Astrocyte (in vitro differentiated cells and primary cell): ENCODE data around the gene NCAM2. TPM values are rescaled to one million over a fixed set of nuclear protein-coding genes. Genes with fewer than 3 reads are reported as not detected.

Experiments used
- DNase-seq: peaks from one replicate; pipeline ENCODE4 v3.0.0-alpha.2; 2010; ENCODE audit warnings: low read depth
- FAIRE-seq: peaks from 2 replicates; lab custom pipeline; 2011; peaks lifted over from hg19 to GRCh38; lab: Jason Lieb, UNC
- H2AFZ ChIP-seq: 2 replicates; pipeline ENCODE4 v1.6.0; 2012; ENCODE audit warnings: low read depth, low read length, inconsistent platforms
- H3K27ac ChIP-seq: 2 replicates; pipeline ENCODE4 v1.5.1; 2011; ENCODE audit warnings: low read depth, low read length, inconsistent platforms
- H3K27me3 ChIP-seq: 2 replicates; pipeline ENCODE4 v1.6.0; 2011; ENCODE audit warnings: low read length, inconsistent platforms; ENCODE audit not compliant: insufficient read depth
- H3K36me3 ChIP-seq: 2 replicates; pipeline ENCODE4 v1.5.1; 2011; ENCODE audit warnings: low read length, inconsistent platforms; ENCODE audit not compliant: insufficient read depth
- H3K4me1 ChIP-seq: 2 replicates; pipeline ENCODE4 v1.5.1; 2011; ENCODE audit warnings: low read length, inconsistent platforms; ENCODE audit not compliant: insufficient read depth
- H3K4me2 ChIP-seq: 2 replicates; pipeline ENCODE4 v1.6.0; 2012; ENCODE audit warnings: low read length, inconsistent platforms
- H3K4me3 ChIP-seq: 2 replicates; pipeline ENCODE4 v1.5.1; 2011; ENCODE audit warnings: low read depth, mild to moderate bottlenecking, low read length, inconsistent platforms; ENCODE audit not compliant: insufficient read depth
- H3K79me2 ChIP-seq: 2 replicates; pipeline ENCODE4 v1.6.0; 2012; ENCODE audit warnings: mild to moderate bottlenecking, low read length, inconsistent platforms; ENCODE audit not compliant: insufficient read depth
- H3K9ac ChIP-seq: 2 replicates; pipeline ENCODE4 v1.6.0; 2012; ENCODE audit warnings: mild to moderate bottlenecking, low read length, inconsistent platforms
- H3K9me3 ChIP-seq: 2 replicates; pipeline ENCODE4 v1.5.1; 2012; ENCODE audit warnings: low read depth, mild to moderate bottlenecking, low read length, inconsistent platforms; ENCODE audit not compliant: insufficient read depth
- H4K20me1 ChIP-seq: 2 replicates; pipeline ENCODE4 v1.6.0; 2012; ENCODE audit warnings: low read length, inconsistent platforms; ENCODE audit not compliant: insufficient read depth
- H3K27ac Mint-ChIP-seq: one replicate; pipeline ENCODE4 v1.8.0; 2021; ENCODE audit warnings: mild to moderate bottlenecking, mixed read lengths; ENCODE audit not compliant: unreplicated experiment
- H3K27me3 Mint-ChIP-seq: one replicate; pipeline ENCODE4 v1.8.0; 2021; ENCODE audit warnings: low read depth, mixed read lengths; ENCODE audit not compliant: unreplicated experiment
- H3K36me3 Mint-ChIP-seq: one replicate; pipeline ENCODE4 v1.8.0; 2021; ENCODE audit warnings: low read depth, mixed read lengths; ENCODE audit not compliant: unreplicated experiment
- H3K4me1 Mint-ChIP-seq: one replicate; pipeline ENCODE4 v1.8.0; 2021; ENCODE audit warnings: low read depth, mixed read lengths; ENCODE audit not compliant: unreplicated experiment
- H3K4me3 Mint-ChIP-seq: one replicate; pipeline ENCODE4 v1.8.0; 2021; ENCODE audit warnings: mild to moderate bottlenecking, moderate library complexity, mixed read lengths; ENCODE audit not compliant: unreplicated experiment
- H3K9me3 Mint-ChIP-seq: one replicate; pipeline ENCODE4 v1.8.0; 2021; ENCODE audit warnings: mild to moderate bottlenecking, mixed read lengths; ENCODE audit not compliant: unreplicated experiment
- CTCF ChIP-seq: IDR thresholded peaks from 2 replicates; pipeline ENCODE4 v1.5.1; 2011; ENCODE audit warnings: low read depth, mild to moderate bottlenecking, inconsistent platforms, low read length, moderate library complexity; ENCODE audit not compliant: insufficient read depth
- EZH2 ChIP-seq: IDR thresholded peaks from 2 replicates; pipeline ENCODE4 v1.6.1; 2012; ENCODE audit warnings: mild to moderate bottlenecking, low read length, inconsistent platforms; ENCODE audit not compliant: insufficient read depth
- total RNA-seq: library from RNA; stranded (reverse); gene quantifications from 2 replicates; pipeline ENCODE4 v1.2.1, GENCODE V29; 2021

Gene NCAM2
- total RNA-seq, 1 donor from 2014 or later: 6.8 TPM

DNA sequence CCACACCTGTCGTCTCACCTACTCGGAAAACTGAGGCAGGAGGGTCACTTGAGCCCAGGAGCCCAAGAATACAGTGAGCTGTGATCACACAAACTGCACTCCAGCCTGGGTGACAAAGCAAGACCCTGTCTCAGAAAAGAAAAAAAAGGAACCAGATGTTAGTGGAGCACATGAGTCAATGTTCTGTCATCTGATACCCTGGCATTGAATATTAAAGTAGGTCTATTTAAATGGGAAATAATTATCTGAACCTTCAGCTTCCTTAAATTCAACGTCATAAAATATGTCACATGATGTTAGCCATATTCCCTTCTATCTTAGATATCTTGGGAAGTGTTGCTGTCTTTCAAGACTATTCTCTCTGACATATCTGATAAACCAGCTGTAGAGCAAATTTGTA is 47.3 kb downstream of the NCAM2 start:
- Mint-ChIP-seq H3K4me3 (no peak overlapping the region), H3K4me1 (no peaks in the 10 kb centered on the region), H3K27ac (no peak overlapping the region), H3K36me3 (no peaks in the 10 kb centered on the region), H3K27me3 (no peaks in the 10 kb centered on the region), H3K9me3 (no peaks in the 10 kb centered on the region)
- no peaks in the 10 kb centered on the region for H3K79me2 ChIP-seq
- no peaks in the 10 kb centered on the region for H3K9me3 ChIP-seq
- H4K20me1 ChIP-seq: no peaks in the 10 kb centered on the region
- H3K36me3 ChIP-seq: no peaks in the 10 kb centered on the region
- no peaks in the 10 kb centered on the region for H3K4me1 ChIP-seq
- DNase-seq: peak; percentile 14
- no peak for FAIRE-seq
- H3K4me3 ChIP-seq: no peak overlapping the region
- H2AFZ ChIP-seq: no peak overlapping the region
- TF ChIP-seq EZH2 (no peak), CTCF (no peak)
- no peak overlapping the region for H3K27ac ChIP-seq
- no peak overlapping the region for H3K9ac ChIP-seq
- no peak overlapping the region for H3K4me2 ChIP-seq
- H3K27me3 ChIP-seq: no peaks in the 10 kb centered on the region

DNA sequence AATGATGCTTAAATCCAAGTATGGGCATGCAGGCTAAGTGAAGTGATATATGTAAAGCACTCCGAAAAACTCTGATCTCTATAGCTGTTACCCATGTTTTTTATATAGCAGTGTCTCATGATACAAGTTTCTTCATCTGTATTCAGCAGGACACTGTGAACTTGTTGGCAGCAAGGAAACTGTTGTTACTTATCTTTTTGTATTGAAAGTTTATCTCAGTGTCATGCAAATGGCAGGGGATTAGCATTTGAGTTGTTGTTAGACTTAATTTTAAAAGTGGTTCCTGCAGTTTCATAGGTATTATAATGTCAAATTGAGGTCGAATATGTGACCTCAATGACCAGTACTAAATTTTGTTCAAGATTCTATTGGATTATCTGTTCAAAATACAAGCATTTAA is 47.9 kb downstream of the NCAM2 start:
- no peaks in the 10 kb centered on the region for H3K9me3 Mint-ChIP-seq
- no peaks in the 10 kb centered on the region for H3K36me3 Mint-ChIP-seq
- H3K4me3 ChIP-seq: no peak overlapping the region
- H3K4me3 Mint-ChIP-seq: no peak overlapping the region
- DNase-seq (no peak), FAIRE-seq (no peak)
- no peaks in the 10 kb centered on the region for H4K20me1 ChIP-seq
- no peaks in the 10 kb centered on the region for H3K79me2 ChIP-seq
- no peaks in the 10 kb centered on the region for H3K27me3 Mint-ChIP-seq
- no peak for TF ChIP-seq CTCF
- TF ChIP-seq EZH2: no peak
- no peaks in the 10 kb centered on the region for H3K27me3 ChIP-seq
- no peak overlapping the region for H3K9ac ChIP-seq
- H3K4me1 Mint-ChIP-seq: no peaks in the 10 kb centered on the region
- no peaks in the 10 kb centered on the region for H3K36me3 ChIP-seq
- H3K27ac ChIP-seq: no peak overlapping the region
- no peak overlapping the region for H3K4me2 ChIP-seq
- no peak overlapping the region for H2AFZ ChIP-seq
- H3K27ac Mint-ChIP-seq: no peak overlapping the region
- no peaks in the 10 kb centered on the region for H3K9me3 ChIP-seq
- no peaks in the 10 kb centered on the region for H3K4me1 ChIP-seq

- TF ChIP-seq CTCF (no peak), EZH2 (no peak)
- FAIRE-seq (no peak), DNase-seq (no peak)
- Histone ChIP-seq H3K27me3 (no peaks in the 10 kb centered on the region), H3K4me2 (no peak overlapping the region), H3K9me3 (no peaks in the 10 kb centered on the region), H4K20me1 (no peaks in the 10 kb centered on the region), H3K4me1 (no peaks in the 10 kb centered on the region), H3K4me3 (no peak overlapping the region), H3K79me2 (no peaks in the 10 kb centered on the region), H3K36me3 (no peaks in the 10 kb centered on the region), H3K9ac (no peak overlapping the region), H2AFZ (no peak overlapping the region), H3K27ac (no peak overlapping the region)
- H3K27me3 Mint-ChIP-seq: no peaks in the 10 kb centered on the region
- H3K4me3 Mint-ChIP-seq: no peak overlapping the region
- no peaks in the 10 kb centered on the region for H3K4me1 Mint-ChIP-seq
- H3K36me3 Mint-ChIP-seq: no peaks in the 10 kb centered on the region
- no peak overlapping the region for H3K27ac Mint-ChIP-seq
- no peaks in the 10 kb centered on the region for H3K9me3 Mint-ChIP-seq
Measured at GRCh38 chr21:21051109-21052055, 53.2 kb downstream of the NCAM2 start.
